GM21619 (cell line): ENCODE measurements around the gene KY.

ENCODE experiments used
- ATAC-seq: cut with Tn5 transposase; IDR thresholded peaks from one replicate; pipeline ENCODE4 v1.9.1; 2021; ENCODE audit not compliant: unreplicated experiment

KY gene

GRCh38 chr3:134645515-134645914 lies 5.3 kb downstream of the KY start:
- ATAC-seq, result no peak

- no peak for ATAC-seq
These were observed 5.9 kb downstream of the KY start for GRCh38 chr3:134644731-134645514.

GRCh38 chr3:134643150-134643675 lies 7.6 kb downstream of the KY start:
- no peak for ATAC-seq

GRCh38 chr3:134642445-134643149 lies 8.2 kb downstream of the KY start:
- no peak for ATAC-seq

GRCh38 chr3:134641671-134642300 lies 9.0 kb downstream of the KY start:
- ATAC-seq, result no peak

- no peak for ATAC-seq
These were observed 9.9 kb downstream of the KY start for GRCh38 chr3:134640872-134641470.

GRCh38 chr3:134640378-134640777 lies 10.4 kb downstream of the KY start:
- ATAC-seq, result no peak

- ATAC-seq, result no peak
These were observed 12.3 kb downstream of the KY start for GRCh38 chr3:134638385-134639030.

- ATAC-seq, result no peak
These were observed 14.4 kb downstream of the KY start for GRCh38 chr3:134636406-134636805.

- no peak for ATAC-seq
These were observed 20.3 kb downstream of the KY start for GRCh38 chr3:134630506-134630905.

- no peak for ATAC-seq
These were observed 21.9 kb downstream of the KY start for GRCh38 chr3:134628884-134629283.

- no peak for ATAC-seq
These were observed 23.0 kb downstream of the KY start for GRCh38 chr3:134627831-134628230.

- ATAC-seq, result no peak
These were observed 24.7 kb downstream of the KY start for GRCh38 chr3:134625885-134626741.

- ATAC-seq, result no peak
These were observed 25.4 kb downstream of the KY start for GRCh38 chr3:134625462-134625861.

GRCh38 chr3:134624537-134625287 lies 26.1 kb downstream of the KY start:
- no peak for ATAC-seq

GRCh38 chr3:134623615-134624245 lies 27.1 kb downstream of the KY start:
- no peak for ATAC-seq

- no peak for ATAC-seq
These were observed 27.9 kb downstream of the KY start for GRCh38 chr3:134622806-134623365.

- ATAC-seq, result no peak
These were observed 29.0 kb downstream of the KY start for GRCh38 chr3:134621854-134622253.
